ENCODE measurements around the gene B4GALT6.

DNA sequence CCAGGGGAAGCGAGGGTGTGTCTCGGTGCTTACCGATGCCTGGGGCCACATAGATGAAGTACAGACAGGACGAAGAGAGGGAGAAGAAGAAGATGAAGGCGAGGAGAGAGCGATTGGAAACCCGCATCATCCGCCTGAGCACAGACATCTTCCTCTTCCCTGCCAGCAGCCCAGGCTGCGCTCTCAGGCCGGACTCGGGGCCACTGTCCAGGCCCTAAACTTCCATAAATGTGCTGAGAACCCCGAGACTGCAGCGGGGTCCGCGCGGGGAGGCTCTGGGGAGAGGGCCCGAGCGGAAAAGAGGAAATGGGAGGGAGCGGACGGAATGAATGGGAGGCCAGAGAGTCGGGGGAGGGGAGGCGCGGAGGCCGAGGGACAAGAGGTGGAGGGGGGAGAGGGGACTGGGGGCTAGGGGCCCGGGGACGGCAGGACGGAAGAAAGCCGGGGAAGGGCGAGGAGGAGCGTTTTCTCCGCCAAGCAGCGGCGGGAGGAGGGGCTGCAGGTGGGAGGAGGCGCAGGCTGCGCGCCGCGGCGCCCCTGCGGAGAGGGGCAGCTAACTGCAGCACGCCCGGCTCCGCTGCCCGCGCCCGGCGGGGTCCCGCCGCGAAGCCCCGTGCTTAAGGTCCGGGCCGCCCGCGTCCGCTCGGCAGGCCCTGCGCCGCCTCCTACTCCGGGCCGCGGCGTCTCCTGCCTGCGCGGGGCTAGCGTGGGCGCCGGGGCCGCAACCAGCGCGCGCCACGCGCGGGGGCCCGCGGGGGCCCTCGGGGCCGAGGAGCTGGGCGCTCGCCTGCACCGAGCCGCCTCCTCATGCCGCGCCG is at the start of gene B4GALT6:
- TF ChIP-seq, protein P1, sequence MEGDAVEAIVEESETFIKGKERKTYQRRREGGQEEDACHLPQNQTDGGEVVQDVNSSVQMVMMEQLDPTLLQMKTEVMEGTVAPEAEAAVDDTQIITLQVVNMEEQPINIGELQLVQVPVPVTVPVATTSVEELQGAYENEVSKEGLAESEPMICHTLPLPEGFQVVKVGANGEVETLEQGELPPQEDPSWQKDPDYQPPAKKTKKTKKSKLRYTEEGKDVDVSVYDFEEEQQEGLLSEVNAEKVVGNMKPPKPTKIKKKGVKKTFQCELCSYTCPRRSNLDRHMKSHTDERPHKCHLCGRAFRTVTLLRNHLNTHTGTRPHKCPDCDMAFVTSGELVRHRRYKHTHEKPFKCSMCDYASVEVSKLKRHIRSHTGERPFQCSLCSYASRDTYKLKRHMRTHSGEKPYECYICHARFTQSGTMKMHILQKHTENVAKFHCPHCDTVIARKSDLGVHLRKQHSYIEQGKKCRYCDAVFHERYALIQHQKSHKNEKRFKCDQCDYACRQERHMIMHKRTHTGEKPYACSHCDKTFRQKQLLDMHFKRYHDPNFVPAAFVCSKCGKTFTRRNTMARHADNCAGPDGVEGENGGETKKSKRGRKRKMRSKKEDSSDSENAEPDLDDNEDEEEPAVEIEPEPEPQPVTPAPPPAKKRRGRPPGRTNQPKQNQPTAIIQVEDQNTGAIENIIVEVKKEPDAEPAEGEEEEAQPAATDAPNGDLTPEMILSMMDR (conservative IDR thresholded peaks at IDR 0.05; ENCODE audit: low read length): no peak
- TF ChIP-seq EZH2phosphoT487 (IDR thresholded peaks at IDR 0.05; ENCODE audit: borderline replicate concordance): no peak
